GM19372 (cell line): ENCODE results near the gene ANO10.

ENCODE experiments used
- ATAC-seq: cut with Tn5 transposase; IDR thresholded peaks from one replicate; pipeline ENCODE4 v1.9.1; 2021; ENCODE audit warnings: mild to moderate bottlenecking, low read depth, moderate library complexity; ENCODE audit not compliant: unreplicated experiment

The ANO10 gene

GRCh38 chr3:43432462-43432861, 189.3 kb downstream of the ANO10 start:
- no peak for ATAC-seq

GRCh38 chr3:43426388-43426787, 195.4 kb downstream of the ANO10 start:
- ATAC-seq: no peak

GRCh38 chr3:43425829-43426228, 196.0 kb downstream of the ANO10 start:
- ATAC-seq: no peak

- no peak for ATAC-seq
Observed at GRCh38 chr3:43423639-43424038, 198.2 kb downstream of the ANO10 start.

DNA sequence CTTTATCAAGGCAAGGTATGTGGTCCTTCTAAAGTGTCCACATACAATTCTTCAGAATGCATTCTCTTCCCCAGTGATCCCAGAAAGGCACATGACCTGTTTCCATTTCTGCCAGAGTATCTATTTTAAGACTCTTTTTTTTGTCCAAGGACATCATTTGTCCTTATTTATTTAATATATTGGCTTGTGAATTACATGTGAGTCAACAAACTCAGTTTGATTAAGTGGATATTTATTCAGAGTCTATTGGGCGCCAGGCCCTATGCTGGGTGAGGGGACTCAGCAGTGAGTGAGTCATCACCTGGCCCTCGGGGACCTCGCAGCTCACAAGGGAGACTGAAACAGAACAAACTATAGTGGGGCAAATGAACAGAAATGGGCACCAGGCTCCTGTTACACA, 198.7 kb downstream of the ANO10 start:
- no peak for ATAC-seq

- ATAC-seq: no peak
Observed at GRCh38 chr3:43418601-43419272, 203.1 kb downstream of the ANO10 start.

DNA sequence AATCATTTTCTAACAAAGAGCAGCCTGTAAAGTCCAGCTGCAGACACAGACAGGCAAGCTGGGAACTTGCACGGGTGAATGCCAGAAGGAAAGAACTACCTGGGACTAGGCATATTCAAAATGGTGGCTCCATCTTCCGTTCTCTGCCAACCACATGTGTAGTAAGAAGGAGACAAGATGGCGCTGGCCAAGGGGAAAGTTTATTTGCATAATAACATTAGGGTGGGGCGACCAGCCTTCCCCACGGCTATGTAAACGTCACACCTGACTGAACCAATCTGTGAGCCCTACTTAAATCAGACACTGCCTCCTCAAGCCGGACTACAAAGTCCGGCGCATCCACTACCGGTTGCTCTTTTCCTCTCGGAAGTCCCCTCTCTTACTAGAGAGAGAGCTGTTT, 204.7 kb downstream of the ANO10 start:
- no peak for ATAC-seq

- ATAC-seq: no peak
Observed at GRCh38 chr3:43415088-43415487, 206.7 kb downstream of the ANO10 start.

GRCh38 chr3:43413676-43414368, 208.0 kb downstream of the ANO10 start:
- ATAC-seq: no peak

DNA sequence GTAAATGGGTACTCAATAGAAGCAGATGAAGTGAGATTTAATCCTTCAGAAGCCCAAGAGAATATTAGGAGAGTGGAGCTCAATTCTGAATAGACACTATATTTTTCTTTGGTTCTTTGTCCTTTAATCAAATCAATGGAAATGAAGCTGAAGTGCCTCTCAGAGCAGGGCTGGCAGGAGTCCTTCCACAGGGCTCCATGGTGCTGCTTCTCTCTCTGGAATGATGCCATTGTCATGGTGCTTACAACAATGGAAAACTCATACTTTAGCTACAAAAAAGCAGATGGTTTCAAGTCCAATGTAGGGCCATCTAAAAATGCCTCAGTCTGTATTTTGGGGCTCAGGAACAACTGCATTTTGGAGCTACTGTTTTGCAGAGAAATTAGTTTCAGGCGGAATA, 210.4 kb downstream of the ANO10 start:
- ATAC-seq: no peak

DNA sequence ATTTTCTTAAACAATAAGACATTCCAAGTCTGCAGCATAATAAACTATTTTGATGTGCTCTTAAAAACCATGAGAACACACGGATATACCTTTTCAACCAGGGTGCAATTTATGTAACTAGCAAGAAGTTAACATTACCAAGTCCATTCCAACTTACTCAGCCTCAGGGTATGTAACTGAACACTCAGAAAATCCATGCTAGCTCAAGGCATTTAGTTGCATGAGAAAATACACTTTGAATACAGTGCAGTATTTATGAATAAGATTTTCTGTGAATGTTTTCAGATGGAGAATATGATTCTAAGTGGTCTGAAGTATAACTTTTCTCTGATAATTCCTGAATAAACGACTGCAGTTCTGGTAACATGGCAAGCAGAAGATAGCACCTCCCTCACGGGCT, 211.2 kb downstream of the ANO10 start:
- ATAC-seq: no peak

GRCh38 chr3:43409506-43409905, 212.3 kb downstream of the ANO10 start:
- no peak for ATAC-seq

DNA sequence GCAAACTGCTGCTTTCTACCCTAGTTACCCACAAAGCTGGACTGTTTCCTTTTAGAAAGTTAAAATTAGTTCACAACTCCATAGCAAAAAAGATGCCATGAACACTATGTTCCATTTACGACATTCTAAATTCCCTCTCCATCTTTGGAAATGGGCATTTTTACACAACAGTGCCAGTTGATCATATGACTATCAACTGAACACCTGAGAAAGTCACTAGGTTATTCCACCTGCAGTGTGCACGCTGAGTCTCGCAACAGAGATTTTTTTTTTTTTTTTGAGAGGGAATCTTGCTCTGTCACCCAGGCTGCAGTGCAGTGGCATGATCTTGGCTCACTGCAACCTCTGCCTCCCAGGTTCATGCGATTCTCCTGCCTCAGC, 215.2 kb downstream of the ANO10 start:
- ATAC-seq: no peak

DNA sequence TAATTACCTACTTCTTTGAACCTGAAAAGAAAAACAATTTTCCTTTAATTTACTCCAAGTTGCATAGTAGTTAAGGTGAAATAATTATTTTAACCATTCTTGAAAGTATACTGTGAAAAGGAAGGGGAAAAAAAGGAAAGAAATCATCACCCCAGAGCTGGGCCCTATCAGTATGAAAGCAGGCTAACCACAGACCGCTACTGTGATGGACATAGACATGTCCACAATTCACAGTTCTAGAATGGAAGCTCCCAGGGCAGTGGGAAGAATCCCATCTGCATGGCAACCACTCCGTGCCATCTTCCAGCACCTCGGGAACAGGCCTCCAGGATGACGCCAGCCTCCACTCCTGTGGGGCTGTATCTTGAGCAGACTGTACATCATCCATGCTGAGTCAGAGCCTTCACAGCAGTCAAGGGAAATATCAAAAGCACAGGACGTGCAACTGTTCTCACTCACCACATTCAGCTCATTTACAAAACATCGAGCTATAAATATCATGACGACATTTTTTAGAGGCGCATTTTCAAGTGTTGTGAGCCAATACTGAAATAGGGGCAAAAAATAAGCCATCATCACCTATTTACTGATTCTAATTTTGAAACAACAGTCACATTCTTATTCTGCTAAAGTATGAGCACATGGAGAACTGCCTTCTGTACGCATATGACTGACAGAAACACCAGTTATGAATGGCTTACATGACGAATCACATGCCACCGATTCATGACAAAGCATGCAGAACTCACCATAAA, 215.7 kb downstream of the ANO10 start:
- ATAC-seq: no peak

- no peak for ATAC-seq
Observed at GRCh38 chr3:43400781-43401730, 220.8 kb downstream of the ANO10 start.

DNA sequence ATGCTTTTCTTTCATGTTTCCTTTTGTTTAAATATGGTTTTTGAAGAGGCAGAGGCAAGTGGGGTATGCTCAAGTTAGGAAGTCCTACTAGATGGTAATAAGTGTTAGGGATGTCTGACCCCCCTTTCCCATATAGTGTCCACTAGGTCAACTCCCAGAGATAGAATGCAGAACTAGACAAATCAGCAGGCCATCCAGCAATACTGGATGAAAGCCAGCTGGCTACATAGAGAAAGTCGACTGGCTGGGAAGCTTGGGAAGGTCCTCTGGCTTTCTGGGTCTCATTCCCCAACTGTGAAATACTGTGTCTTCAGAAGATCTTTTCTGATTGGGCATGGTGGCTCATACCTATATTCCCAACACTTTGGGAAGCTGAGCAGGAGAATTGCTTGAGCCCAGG, 221.6 kb downstream of the ANO10 start:
- no peak for ATAC-seq

- ATAC-seq: no peak
Observed at GRCh38 chr3:43399034-43399433, 222.8 kb downstream of the ANO10 start.

DNA sequence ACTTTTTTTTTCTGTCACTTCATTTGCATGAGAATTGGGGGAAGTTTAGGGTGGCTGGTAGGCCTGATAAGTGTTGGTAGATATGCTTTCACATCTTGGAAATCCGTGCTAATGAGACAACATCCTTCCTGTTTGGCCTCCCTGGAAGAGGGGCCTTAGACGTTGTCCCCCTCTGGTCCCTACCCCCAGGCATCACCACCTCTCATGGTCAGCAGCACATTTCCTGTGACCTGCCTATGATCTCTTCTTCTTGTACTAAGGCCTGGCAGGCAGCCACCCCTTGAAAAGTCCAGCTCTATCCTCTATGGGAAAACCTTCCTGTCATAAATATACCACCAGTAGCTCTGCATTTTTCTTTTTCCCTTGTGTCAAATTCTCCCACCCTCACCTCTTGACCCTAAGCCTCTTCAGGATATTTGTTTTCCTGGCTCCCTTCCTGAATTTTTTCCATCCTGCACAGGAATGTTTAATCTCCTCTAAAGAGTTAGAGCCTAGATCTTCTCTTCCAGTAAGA, 227.7 kb downstream of the ANO10 start:
- ATAC-seq: no peak

DNA sequence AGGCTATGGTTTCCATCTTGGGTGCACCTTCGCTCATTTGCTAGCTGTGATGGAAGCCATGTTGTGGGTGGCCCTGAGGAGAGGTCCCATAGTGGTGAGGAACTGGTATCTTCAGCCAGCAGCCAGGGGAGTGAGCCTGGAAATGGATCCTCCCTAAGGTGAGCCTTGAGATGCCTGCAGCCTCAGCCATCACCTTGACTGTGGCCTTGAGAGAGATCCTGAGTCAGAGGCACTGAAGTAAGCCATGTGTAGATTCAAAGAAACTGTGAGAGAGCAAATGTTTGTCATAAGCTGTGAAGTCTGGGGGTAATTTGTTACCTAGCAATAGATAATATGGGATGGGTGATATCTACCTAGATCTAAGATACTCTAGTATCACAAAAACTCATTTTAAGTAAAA, 230.2 kb downstream of the ANO10 start:
- ATAC-seq: no peak

GRCh38 chr3:43390255-43390588, 231.6 kb downstream of the ANO10 start:
- no peak for ATAC-seq
